Fibroblast of lung (primary cell): ENCODE measurements around the gene FRMD7. TPM values are rescaled to one million over a fixed set of nuclear protein-coding genes. Genes with fewer than 3 reads are reported as not detected.

ENCODE experiments used
- DNase-seq, 2 donors: peaks; one replicate each; pipeline versions ENCODE4 v3.0.0 to v3.0.0-alpha.2; 2010; ENCODE audit warnings: low read depth in 2 of 2
- H2AFZ ChIP-seq: 2 replicates; pipeline ENCODE4 v1.5.1; 2012; ENCODE audit warnings: low read length, control low read depth, inconsistent platforms
- H3K27ac ChIP-seq: 2 replicates; pipeline ENCODE4 v1.5.1; 2011; ENCODE audit warnings: low read length, control low read depth; ENCODE audit not compliant: insufficient read depth
- H3K27me3 ChIP-seq: 2 replicates; pipeline ENCODE4 v1.5.1; 2011; ENCODE audit warnings: mild to moderate bottlenecking, low read length; ENCODE audit not compliant: control insufficient read depth, insufficient read depth
- H3K36me3 ChIP-seq: 2 replicates; pipeline ENCODE4 v1.5.1; 2011; ENCODE audit warnings: low read length; ENCODE audit not compliant: control insufficient read depth, insufficient read depth
- H3K4me1 ChIP-seq: 2 replicates; pipeline ENCODE4 v1.5.1; 2011; ENCODE audit warnings: low read length; ENCODE audit not compliant: control insufficient read depth, insufficient read depth; ENCODE audit errors: extremely low read depth
- H3K4me2 ChIP-seq: 2 replicates; pipeline ENCODE4 v1.5.1; 2011; ENCODE audit warnings: low read length, control low read depth; ENCODE audit not compliant: insufficient read depth; ENCODE audit errors: extremely low read depth
- H3K4me3 ChIP-seq, 4 experiments: fragments of 200-600 bp in 1 of 4; sonication (generic) in 1 of 4; replicated peaks in 1 of 4; 2 replicates each; pipeline ENCODE4 v1.5.1; 2011 to 2016; ENCODE audit warnings: low read length in 4 of 4, low read depth in 3 of 4, mild to moderate bottlenecking in 3 of 4, control low read depth in 2 of 4, inconsistent platforms in 1 of 4, mixed read lengths in 1 of 4; ENCODE audit not compliant: insufficient read depth in 1 of 4; ENCODE audit errors: control extremely low read depth in 1 of 4
- H3K79me2 ChIP-seq: 2 replicates; pipeline ENCODE4 v1.5.1; 2012; ENCODE audit warnings: mild to moderate bottlenecking, low read length, inconsistent platforms; ENCODE audit not compliant: control insufficient read depth, insufficient read depth
- H3K9ac ChIP-seq: 2 replicates; pipeline ENCODE4 v1.5.1; 2011; ENCODE audit warnings: mild to moderate bottlenecking, low read length, control low read depth; ENCODE audit not compliant: insufficient read depth
- H3K9me3 ChIP-seq: 2 replicates; pipeline ENCODE4 v1.5.1; 2012; ENCODE audit warnings: low read depth, low read length; ENCODE audit not compliant: control insufficient read depth, insufficient read depth
- H4K20me1 ChIP-seq: 2 replicates; pipeline ENCODE4 v1.5.1; 2011; ENCODE audit warnings: low read length; ENCODE audit not compliant: control insufficient read depth, insufficient read depth; ENCODE audit errors: extremely low read depth
- EZH2 ChIP-seq: IDR thresholded peaks from 2 replicates; pipeline ENCODE4 v1.5.1; 2012; ENCODE audit warnings: low read length, control low read depth, mild to moderate bottlenecking; ENCODE audit errors: missing control alignments
- polyA plus RNA-seq, 2 donors: library from polyadenylated mRNA; depleted of rRNA in 1 of 2; stranded (reverse) in 1 of 2; unstranded in 1 of 2; fragments of >200 nt; gene quantifications; 2 replicates each; pipeline ENCODE4 v1.2.1, GENCODE V29; 2011 to 2012; ENCODE audit warnings: missing spikeins in 1 of 2
- total RNA-seq: library from RNA; depleted of rRNA; stranded (reverse); fragments of >200 nt; gene quantifications from 2 replicates; pipeline ENCODE4 v1.2.1, GENCODE V29; 2014
- TF ChIP-seq, protein P1 (sequence below), 2 donors: IDR thresholded peaks in 1 of 2; conservative IDR thresholded peaks in 1 of 2; 1 replicate in 1 of 2; 2 replicates in 1 of 2; pipeline ENCODE4 v1.5.1; 2011 to 2012; ENCODE audit warnings: low read length in 2 of 2, control low read depth in 1 of 2, inconsistent platforms in 1 of 2, low read depth in 1 of 2, mild to moderate bottlenecking in 1 of 2

Gene FRMD7
- total and polyA plus RNA-seq, 2 donors (not counting 1 experiment from before 2014, with no cell fraction given) = under 0.01 to 0.10 TPM

DNA sequence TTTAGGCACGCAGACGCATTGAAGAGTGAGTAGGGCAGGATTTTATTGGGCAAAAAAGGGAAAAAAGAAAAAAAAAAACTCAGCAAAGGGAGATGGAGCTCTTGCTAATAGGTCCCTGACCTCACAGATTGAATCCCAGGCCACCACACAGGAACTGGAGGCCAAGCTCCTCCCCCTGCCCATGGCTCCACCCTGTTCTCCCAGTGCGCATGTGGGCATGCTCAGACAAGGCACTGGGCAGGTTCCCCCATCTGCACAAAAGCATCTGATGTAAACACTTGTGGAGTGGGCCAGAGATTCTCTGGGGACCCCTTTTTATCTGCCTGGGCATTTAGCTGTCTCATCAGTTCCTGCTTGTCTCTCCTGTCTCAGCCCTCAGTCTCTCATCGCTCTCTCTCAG is 9.5 kb downstream of the FRMD7 start:
- DNase-seq = no peak
- Histone ChIP-seq H3K9me3 (no peaks in the 10 kb centered on the region), H3K4me1 (no peaks in the 10 kb centered on the region), H2AFZ (no peak overlapping the region), H3K4me2 (no peak overlapping the region), H3K9ac (no peak overlapping the region), H3K27ac (no peak overlapping the region), H3K4me3 (no peak overlapping the region), H3K36me3 (no peaks in the 10 kb centered on the region), H3K27me3 (no peaks in the 10 kb centered on the region), H3K79me2 (no peaks in the 10 kb centered on the region), H4K20me1 (no peaks in the 10 kb centered on the region)
- no peak for TF ChIP-seq EZH2
- TF ChIP-seq, protein P1, sequence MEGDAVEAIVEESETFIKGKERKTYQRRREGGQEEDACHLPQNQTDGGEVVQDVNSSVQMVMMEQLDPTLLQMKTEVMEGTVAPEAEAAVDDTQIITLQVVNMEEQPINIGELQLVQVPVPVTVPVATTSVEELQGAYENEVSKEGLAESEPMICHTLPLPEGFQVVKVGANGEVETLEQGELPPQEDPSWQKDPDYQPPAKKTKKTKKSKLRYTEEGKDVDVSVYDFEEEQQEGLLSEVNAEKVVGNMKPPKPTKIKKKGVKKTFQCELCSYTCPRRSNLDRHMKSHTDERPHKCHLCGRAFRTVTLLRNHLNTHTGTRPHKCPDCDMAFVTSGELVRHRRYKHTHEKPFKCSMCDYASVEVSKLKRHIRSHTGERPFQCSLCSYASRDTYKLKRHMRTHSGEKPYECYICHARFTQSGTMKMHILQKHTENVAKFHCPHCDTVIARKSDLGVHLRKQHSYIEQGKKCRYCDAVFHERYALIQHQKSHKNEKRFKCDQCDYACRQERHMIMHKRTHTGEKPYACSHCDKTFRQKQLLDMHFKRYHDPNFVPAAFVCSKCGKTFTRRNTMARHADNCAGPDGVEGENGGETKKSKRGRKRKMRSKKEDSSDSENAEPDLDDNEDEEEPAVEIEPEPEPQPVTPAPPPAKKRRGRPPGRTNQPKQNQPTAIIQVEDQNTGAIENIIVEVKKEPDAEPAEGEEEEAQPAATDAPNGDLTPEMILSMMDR (conservative IDR thresholded peaks at IDR 0.05 in 1 of 2, IDR thresholded peaks at IDR 0.05 in 1 of 2; ENCODE audit: low read depth in 1 of 2, low read length in 2 of 2) = no peak

DNA sequence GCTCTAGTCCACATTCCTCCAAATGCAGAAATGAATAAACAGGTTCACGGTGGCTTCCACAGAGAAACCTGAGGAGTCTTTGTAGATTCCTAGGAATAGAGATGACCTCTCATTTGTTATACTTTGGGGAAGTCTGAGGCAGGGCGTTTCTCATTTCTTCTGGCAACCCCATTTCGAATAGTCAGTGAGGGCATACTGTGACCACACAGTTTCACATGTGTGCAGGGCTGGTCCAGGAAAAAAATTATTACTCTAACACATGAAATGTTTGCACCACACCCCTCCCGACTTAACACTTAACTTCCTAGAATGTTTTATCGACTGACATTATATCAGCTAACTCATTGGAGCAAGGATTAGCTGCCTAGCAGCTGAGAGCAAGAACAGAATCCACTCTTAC is 12.0 kb downstream of the FRMD7 start:
- no peaks in the 10 kb centered on the region for H3K36me3 ChIP-seq
- no peak for TF ChIP-seq EZH2
- TF ChIP-seq, protein P1 (conservative IDR thresholded peaks at IDR 0.05 in 1 of 2, IDR thresholded peaks at IDR 0.05 in 1 of 2; ENCODE audit: low read depth in 1 of 2, low read length in 2 of 2) = no peak
- H3K9me3 ChIP-seq = no peaks in the 10 kb centered on the region
- H3K4me3 ChIP-seq = no peak overlapping the region
- no peaks in the 10 kb centered on the region for H4K20me1 ChIP-seq
- H3K4me1 ChIP-seq = no peaks in the 10 kb centered on the region
- no peaks in the 10 kb centered on the region for H3K79me2 ChIP-seq
- no peaks in the 10 kb centered on the region for H3K27me3 ChIP-seq
- no peak overlapping the region for H3K9ac ChIP-seq
- no peak for DNase-seq
- H3K27ac ChIP-seq = no peak overlapping the region
- no peak overlapping the region for H2AFZ ChIP-seq
- no peak overlapping the region for H3K4me2 ChIP-seq

DNA sequence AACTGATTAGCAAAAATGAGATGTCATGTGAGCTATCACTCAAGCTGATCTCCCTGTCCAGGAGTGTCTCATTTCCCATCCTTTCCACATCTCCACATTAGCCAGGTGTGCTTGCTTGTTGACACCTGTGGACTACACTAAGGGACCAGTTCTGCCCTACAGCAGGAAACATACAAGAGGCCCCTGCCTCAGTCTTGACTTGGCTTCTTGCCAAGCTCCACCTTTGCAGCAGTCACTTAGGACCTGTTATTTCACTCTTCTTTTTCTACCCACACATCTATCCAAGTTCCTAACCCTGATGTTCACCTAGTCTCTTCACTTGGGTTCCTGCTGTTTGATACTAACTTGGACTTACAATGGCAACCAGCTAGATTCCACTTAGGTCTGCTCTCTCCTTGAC is 13.2 kb downstream of the FRMD7 start:
- no peak for DNase-seq
- H3K27me3 ChIP-seq = no peaks in the 10 kb centered on the region
- H3K4me3 ChIP-seq = no peak overlapping the region
- no peak overlapping the region for H3K9ac ChIP-seq
- no peaks in the 10 kb centered on the region for H4K20me1 ChIP-seq
- H3K27ac ChIP-seq = no peak overlapping the region
- no peak overlapping the region for H2AFZ ChIP-seq
- TF ChIP-seq, protein P1 (conservative IDR thresholded peaks at IDR 0.05 in 1 of 2, IDR thresholded peaks at IDR 0.05 in 1 of 2; ENCODE audit: low read depth in 1 of 2, low read length in 2 of 2) = no peak
- TF ChIP-seq EZH2 = no peak
- no peaks in the 10 kb centered on the region for H3K36me3 ChIP-seq
- H3K79me2 ChIP-seq = no peaks in the 10 kb centered on the region
- no peaks in the 10 kb centered on the region for H3K9me3 ChIP-seq
- H3K4me2 ChIP-seq = no peak overlapping the region
- H3K4me1 ChIP-seq = no peaks in the 10 kb centered on the region
